Activated T-cell treated with anti-CD3 and anti-CD28 coated beads for 4 hours (primary cell): ENCODE measurements around the gene BCAS1.

ENCODE experiments used
- DNase-seq: peaks from one replicate; pipeline ENCODE4 v3.0.0-alpha.2; 2020

Gene BCAS1

GRCh38 chr20:54047048-54047447 lies 23.3 kb downstream of the BCAS1 start:
- no peak for DNase-seq

GRCh38 chr20:54044156-54044555 lies 26.2 kb downstream of the BCAS1 start:
- no peak for DNase-seq

- no peak for DNase-seq
Observed at GRCh38 chr20:54043076-54043967, 27.1 kb downstream of the BCAS1 start.

GRCh38 chr20:54042021-54042420 lies 28.4 kb downstream of the BCAS1 start:
- no peak for DNase-seq

- no peak for DNase-seq
Observed at GRCh38 chr20:54041336-54041735, 29.1 kb downstream of the BCAS1 start.

GRCh38 chr20:54040531-54040930 lies 29.9 kb downstream of the BCAS1 start:
- no peak for DNase-seq

- DNase-seq = no peak
Observed at GRCh38 chr20:54038961-54039360, 31.4 kb downstream of the BCAS1 start.

GRCh38 chr20:54037525-54037924 lies 32.9 kb downstream of the BCAS1 start:
- no peak for DNase-seq

- no peak for DNase-seq
Observed at GRCh38 chr20:54029643-54030042, 40.8 kb downstream of the BCAS1 start.

GRCh38 chr20:54029176-54029575 lies 41.2 kb downstream of the BCAS1 start:
- no peak for DNase-seq

GRCh38 chr20:54028276-54029011 lies 42.0 kb downstream of the BCAS1 start:
- no peak for DNase-seq

- no peak for DNase-seq
Observed at GRCh38 chr20:54027704-54028103, 42.7 kb downstream of the BCAS1 start.

GRCh38 chr20:54026295-54027064 lies 43.9 kb downstream of the BCAS1 start:
- DNase-seq = no peak

GRCh38 chr20:54025251-54025771 lies 45.1 kb downstream of the BCAS1 start:
- no peak for DNase-seq

- DNase-seq = no peak
Observed at GRCh38 chr20:54023406-54023805, 47.0 kb downstream of the BCAS1 start.

- DNase-seq = no peak
Observed at GRCh38 chr20:54021446-54022235, 48.8 kb downstream of the BCAS1 start.

- DNase-seq = no peak
Observed at GRCh38 chr20:54020868-54021267, 49.5 kb downstream of the BCAS1 start.

GRCh38 chr20:54020348-54020747 lies 50.0 kb downstream of the BCAS1 start:
- DNase-seq = no peak

GRCh38 chr20:54019585-54019984 lies 50.8 kb downstream of the BCAS1 start:
- DNase-seq = no peak

- DNase-seq = no peak
Observed at GRCh38 chr20:54019127-54019526, 51.3 kb downstream of the BCAS1 start.

- DNase-seq = no peak
Observed at GRCh38 chr20:54017846-54018245, 52.5 kb downstream of the BCAS1 start.

GRCh38 chr20:54015496-54015895 lies 54.9 kb downstream of the BCAS1 start:
- DNase-seq = no peak
